GM21381 (cell line): ENCODE data around the gene PCP4.

Source experiments
- ATAC-seq: cut with Tn5 transposase; IDR thresholded peaks from one replicate; pipeline ENCODE4 v1.9.1; 2021; ENCODE audit warnings: mild to moderate bottlenecking, moderate library complexity; ENCODE audit not compliant: unreplicated experiment

Gene PCP4

GRCh38 chr21:39915881-39916280 lies 48.6 kb downstream of the PCP4 start:
- ATAC-seq = no peak

- no peak for ATAC-seq
These were observed 51.3 kb downstream of the PCP4 start for GRCh38 chr21:39918558-39918957.

- no peak for ATAC-seq
These were observed 56.2 kb downstream of the PCP4 start for GRCh38 chr21:39923476-39923875.

GRCh38 chr21:39924577-39925308 lies 57.5 kb downstream of the PCP4 start:
- no peak for ATAC-seq

- no peak for ATAC-seq
These were observed 60.2 kb downstream of the PCP4 start for GRCh38 chr21:39927304-39927886.

- no peak for ATAC-seq
These were observed 65.1 kb downstream of the PCP4 start for GRCh38 chr21:39932335-39932734.

GRCh38 chr21:39934895-39935294 lies 67.7 kb downstream of the PCP4 start:
- ATAC-seq = no peak

- no peak for ATAC-seq
These were observed 68.5 kb downstream of the PCP4 start for GRCh38 chr21:39935716-39936115.

GRCh38 chr21:39938086-39938625 lies 70.9 kb downstream of the PCP4 start:
- no peak for ATAC-seq

GRCh38 chr21:39946199-39946598 lies 79.0 kb downstream of the PCP4 start:
- no peak for ATAC-seq

- ATAC-seq = no peak
These were observed 79.8 kb downstream of the PCP4 start for GRCh38 chr21:39947031-39947430.

- ATAC-seq = no peak
These were observed 84.2 kb downstream of the PCP4 start for GRCh38 chr21:39951183-39952101.

- ATAC-seq = no peak
These were observed 85.0 kb downstream of the PCP4 start for GRCh38 chr21:39952265-39952664.

GRCh38 chr21:39954570-39954969 lies 87.3 kb downstream of the PCP4 start:
- no peak for ATAC-seq

- no peak for ATAC-seq
These were observed 88.1 kb downstream of the PCP4 start for GRCh38 chr21:39955326-39955725.

- ATAC-seq = no peak
These were observed 89.3 kb downstream of the PCP4 start for GRCh38 chr21:39956586-39956985.

- no peak for ATAC-seq
These were observed 91.5 kb downstream of the PCP4 start for GRCh38 chr21:39958731-39959130.

GRCh38 chr21:39961251-39961650 lies 94.0 kb downstream of the PCP4 start:
- ATAC-seq = no peak

- no peak for ATAC-seq
These were observed 97.8 kb downstream of the PCP4 start for GRCh38 chr21:39965026-39965425.

GRCh38 chr21:39966786-39967185 lies 99.5 kb downstream of the PCP4 start:
- no peak for ATAC-seq

- ATAC-seq = no peak
These were observed 100.8 kb downstream of the PCP4 start for GRCh38 chr21:39968010-39968409.
